ENCODE results near the gene DUS4L.

DNA sequence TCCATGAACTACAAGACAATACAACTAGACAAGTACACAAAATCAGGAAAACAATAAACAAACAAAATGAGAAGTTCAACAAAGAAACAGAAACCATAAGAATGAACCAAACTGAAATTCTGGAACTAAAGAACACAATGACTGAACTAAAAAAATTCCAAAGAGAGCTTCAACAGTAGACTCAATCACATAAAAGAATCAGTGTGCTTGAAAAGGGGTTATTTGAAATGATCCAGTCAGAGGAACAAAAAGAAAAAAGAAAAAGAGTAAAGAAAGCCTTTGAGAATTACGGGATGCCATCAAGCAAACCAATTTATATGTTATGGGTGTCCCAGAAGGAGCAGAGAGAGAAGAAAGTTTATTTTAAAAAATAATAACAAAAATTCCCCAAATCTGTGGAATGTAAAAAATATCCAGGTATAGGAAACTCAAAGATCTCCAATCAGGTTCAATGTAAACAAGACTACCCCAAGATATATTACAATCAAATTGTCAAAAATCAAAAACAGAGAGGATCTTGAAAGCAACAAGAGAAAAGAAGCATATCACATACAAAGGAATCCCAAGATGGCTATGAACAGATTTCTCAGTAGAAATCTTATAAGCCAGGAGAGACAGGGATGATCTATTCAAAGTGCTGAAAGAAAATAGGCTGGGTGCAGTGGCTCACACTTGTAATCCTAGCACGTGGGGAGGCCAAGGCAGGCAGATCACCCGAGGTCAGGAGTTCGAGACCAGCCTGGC is 18.8 kb upstream of the DUS4L start:
- TF ChIP-seq, protein P1, sequence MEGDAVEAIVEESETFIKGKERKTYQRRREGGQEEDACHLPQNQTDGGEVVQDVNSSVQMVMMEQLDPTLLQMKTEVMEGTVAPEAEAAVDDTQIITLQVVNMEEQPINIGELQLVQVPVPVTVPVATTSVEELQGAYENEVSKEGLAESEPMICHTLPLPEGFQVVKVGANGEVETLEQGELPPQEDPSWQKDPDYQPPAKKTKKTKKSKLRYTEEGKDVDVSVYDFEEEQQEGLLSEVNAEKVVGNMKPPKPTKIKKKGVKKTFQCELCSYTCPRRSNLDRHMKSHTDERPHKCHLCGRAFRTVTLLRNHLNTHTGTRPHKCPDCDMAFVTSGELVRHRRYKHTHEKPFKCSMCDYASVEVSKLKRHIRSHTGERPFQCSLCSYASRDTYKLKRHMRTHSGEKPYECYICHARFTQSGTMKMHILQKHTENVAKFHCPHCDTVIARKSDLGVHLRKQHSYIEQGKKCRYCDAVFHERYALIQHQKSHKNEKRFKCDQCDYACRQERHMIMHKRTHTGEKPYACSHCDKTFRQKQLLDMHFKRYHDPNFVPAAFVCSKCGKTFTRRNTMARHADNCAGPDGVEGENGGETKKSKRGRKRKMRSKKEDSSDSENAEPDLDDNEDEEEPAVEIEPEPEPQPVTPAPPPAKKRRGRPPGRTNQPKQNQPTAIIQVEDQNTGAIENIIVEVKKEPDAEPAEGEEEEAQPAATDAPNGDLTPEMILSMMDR (IDR thresholded peaks at IDR 0.05; ENCODE audit: low read length): no peak
- no peak for TF ChIP-seq EZH2 (optimal IDR thresholded peaks at IDR 0.05; ENCODE audit: low read depth, low read length)
- TF ChIP-seq EZH2phosphoT487 (IDR thresholded peaks at IDR 0.05; ENCODE audit: low read length): no peak

All from MM.1S (cell line).